ENCODE data around the gene ATM.

DNA sequence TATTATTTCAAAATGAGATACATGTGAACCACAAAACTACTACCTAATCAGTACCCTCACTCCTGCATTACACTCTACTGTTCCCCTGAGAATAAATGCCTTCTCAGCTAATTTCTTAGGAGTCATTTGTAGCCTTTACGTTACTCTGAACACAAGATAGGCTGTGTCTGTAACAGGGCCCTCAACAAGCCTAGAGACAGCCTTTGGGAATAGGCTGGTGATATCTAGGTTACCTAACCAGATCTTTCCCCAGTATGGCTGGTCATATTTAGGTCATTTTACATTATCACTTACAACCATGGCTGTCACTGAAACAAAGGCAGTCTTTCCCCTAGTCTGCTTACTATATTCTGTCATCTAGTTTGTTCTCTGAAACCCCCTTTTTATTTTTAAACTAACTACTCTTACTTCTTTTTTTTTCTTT is 14.2 kb downstream of the ATM start:
- TF ChIP-seq, protein P1, sequence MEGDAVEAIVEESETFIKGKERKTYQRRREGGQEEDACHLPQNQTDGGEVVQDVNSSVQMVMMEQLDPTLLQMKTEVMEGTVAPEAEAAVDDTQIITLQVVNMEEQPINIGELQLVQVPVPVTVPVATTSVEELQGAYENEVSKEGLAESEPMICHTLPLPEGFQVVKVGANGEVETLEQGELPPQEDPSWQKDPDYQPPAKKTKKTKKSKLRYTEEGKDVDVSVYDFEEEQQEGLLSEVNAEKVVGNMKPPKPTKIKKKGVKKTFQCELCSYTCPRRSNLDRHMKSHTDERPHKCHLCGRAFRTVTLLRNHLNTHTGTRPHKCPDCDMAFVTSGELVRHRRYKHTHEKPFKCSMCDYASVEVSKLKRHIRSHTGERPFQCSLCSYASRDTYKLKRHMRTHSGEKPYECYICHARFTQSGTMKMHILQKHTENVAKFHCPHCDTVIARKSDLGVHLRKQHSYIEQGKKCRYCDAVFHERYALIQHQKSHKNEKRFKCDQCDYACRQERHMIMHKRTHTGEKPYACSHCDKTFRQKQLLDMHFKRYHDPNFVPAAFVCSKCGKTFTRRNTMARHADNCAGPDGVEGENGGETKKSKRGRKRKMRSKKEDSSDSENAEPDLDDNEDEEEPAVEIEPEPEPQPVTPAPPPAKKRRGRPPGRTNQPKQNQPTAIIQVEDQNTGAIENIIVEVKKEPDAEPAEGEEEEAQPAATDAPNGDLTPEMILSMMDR (conservative IDR thresholded peaks at IDR 0.05 in 1 of 2, IDR thresholded peaks at IDR 0.05 in 1 of 2; ENCODE audit: extremely low read depth in 1 of 2, insufficient read depth in 1 of 2, low read depth in 1 of 2, low read length in 2 of 2): no peak
- TF ChIP-seq EZH2 (IDR thresholded peaks at IDR 0.05; ENCODE audit: borderline replicate concordance, low read length): no peak
